ENCODE results near the gene WDR93.

WDR93 gene

DNA sequence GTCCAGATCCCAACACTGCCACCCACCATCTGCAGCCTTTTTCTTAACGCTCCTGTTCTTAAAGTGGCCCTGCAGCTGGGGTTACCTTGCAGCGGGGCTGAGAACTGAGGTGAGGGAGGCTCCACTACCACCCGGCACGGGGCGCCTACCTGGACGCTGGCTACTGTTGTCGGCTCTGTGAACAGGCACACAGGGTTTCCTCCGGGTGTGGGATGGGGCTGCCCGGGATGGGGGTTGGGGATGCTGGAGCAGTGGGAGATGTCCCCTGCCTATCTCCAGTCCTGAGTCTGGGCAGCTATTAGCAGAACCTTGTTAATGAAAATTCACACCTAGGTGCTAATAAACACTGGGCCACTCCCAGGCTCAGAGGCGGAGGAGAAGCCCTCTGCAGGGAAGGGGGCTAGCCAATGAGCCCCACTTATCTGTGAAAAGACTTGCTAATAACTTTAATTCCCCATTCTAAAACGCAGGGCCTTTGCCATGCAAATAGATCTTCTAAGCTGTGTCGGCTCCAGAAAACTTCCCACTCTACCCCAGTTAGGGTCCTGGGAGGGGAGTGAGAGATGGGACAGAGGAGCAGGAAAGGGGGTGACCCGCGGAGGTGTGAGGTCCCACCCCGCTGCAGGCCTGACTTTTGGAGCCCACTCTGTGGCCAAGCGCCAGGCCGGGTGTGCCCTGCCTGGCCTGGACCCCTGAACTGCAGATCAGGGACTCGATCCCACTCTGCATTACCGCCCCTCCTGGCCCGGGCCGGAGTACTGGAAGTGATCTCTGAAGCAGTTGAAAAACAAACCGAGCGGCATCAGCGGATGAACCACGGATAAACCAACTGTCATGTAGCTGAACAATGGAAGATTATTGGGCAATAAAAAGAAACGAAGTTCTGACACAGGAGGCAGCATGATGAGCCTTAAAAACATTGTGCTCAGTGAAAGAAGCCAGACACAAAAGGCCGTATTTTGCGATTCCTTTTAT lies 57.4 kb downstream of the WDR93 start:
- DNase-seq (ENCODE audit: low read depth in 4 of 4, low spot score in 1 of 4): no peak

- no peak for DNase-seq (ENCODE audit: low read depth in 4 of 4, low spot score in 1 of 4)
Measured at GRCh38 chr15:89749054-89749453, 58.4 kb downstream of the WDR93 start.

DNA sequence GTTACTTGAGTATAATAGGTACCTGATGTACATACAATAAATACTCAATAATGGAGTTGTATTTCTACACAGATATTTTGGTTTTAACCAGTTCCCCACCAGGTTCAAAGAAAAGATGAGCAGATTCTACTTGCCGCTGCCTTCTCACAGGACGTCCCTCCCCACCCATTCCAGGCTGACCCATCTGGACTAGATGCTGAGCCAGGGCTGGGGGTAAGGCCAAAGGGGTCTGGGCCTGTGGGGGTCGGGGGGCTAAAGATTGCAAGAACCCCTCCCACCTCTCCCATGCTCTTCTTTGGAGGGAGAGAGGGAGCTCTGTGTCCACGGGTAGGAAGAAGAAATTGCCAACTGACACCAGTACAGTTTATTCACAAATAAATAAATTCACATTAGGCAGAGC lies 58.9 kb downstream of the WDR93 start:
- no peak for DNase-seq (ENCODE audit: low read depth in 4 of 4, low spot score in 1 of 4)

- DNase-seq (ENCODE audit: low read depth in 4 of 4, low spot score in 1 of 4): no peak
Measured at GRCh38 chr15:89749951-89750559, 59.4 kb downstream of the WDR93 start.

DNA sequence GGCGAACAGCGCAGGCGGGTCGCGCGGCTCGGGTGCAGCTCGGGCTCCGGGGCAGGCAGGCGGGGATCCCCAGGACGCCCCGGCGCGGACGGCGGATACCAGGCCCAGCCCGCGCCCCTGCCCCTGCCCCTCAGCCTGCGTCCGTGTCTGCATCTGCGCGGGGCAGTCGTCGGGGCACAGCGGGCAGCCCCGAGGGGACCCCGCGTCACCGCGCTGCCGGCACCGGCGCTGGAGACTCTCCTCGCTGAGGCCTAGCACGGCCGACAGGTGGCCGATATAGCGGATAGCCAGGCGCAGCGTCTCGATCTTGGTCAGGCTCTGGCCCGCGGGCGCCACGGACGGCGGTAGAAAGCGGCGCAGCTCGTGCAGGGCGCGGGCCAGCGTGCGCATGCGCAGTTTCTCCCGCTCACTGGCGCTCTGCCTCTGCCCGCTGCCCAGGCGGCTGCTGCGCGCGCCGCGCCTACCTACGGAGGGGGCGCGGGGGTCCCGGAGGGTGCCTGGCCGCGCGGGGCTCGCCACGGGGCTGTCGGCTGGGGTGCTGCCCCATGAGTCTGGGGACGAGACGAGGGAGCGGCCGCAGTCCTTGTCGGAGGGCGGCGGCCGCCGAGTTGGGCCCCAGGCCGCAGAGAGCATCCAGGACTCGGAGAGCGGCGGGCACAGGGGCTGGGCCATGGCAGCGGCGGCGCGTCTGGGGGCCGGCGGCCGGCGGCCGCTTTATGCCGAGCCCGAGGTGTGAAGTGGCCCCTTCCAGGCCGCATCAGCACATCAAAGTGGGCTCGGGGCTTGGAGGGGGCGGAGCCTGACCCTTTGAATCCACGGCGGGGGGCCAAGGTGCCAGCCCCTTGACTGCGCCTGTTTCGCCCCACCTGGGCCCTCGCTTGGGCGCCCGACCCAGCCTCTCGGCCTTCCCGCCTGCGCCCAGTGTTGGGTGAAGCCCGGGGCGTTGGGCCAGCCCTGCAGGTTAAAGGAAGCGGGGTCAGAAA lies 60.2 kb downstream of the WDR93 start, which contains the start of gene MESP1:
Gene MESP1, minus strand, starts transcription at position 690 of the 983 bp plus-strand sequence. Its CDS starts 18 bp downstream, at position 672.
- peak; percentile 56 to 83 (median 75) for DNase-seq (ENCODE audit: low read depth in 4 of 4, low spot score in 1 of 4)

DNA sequence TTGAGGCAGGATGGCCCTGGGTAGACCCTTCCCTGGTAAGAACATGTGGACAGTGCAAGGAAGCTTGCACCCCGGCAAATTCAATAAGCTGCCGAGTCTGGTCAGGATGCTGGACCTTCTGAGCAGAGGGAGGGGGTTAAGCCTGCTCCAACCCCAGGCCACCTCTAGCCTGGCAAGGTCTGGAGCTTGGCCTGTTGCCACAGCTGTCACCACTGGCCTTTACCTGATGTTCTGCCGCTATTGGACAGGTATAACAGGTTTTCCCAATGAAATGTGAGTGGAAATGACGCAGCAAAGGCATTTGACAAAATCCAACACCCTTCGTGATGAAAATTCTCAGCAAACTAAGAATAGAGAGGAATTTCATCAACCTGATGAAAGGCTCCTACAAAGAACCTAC lies 61.1 kb downstream of the WDR93 start:
- DNase-seq (ENCODE audit: low read depth in 4 of 4, low spot score in 1 of 4): no peak

GRCh38 chr15:89753855-89754254 lies 63.2 kb downstream of the WDR93 start:
- no peak for DNase-seq (ENCODE audit: low read depth in 4 of 4, low spot score in 1 of 4)

DNA sequence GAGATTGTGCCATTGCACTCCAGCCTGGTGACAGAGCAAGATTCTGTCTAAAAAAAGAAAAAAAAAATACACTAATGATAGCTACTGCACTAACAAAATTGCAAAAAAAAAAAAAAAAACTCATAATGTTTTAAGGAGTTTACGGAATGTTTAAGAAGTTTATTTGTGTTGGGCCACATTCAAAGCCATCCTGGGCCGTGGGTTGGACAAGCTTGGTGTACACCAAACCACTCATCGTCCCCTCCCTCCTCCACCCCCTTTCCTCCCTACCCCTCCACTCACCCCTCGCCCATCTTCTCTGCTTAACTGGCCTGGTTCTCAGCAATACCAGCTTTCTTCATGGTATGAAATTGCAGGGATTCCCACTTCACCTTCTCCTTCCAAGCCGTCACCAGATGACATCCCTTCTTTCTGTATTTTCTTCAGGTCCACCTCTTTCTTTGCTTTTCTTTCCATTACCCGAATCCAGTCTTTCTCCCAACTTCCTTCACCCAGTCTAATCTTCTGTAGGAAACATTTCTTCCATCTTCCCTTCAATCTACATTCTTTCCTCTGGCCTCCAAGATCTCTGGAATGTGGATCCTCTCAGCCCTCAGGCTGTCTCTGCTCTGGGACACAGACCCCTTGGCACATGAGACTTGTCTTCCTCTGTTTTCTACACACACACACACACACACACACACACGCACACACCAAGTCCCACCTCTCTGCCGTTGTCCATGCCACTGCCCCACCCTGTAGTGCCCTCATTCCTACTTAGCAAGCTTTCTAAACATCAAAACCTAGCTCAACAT lies 63.9 kb downstream of the WDR93 start:
- no peak for DNase-seq (ENCODE audit: low read depth in 4 of 4, low spot score in 1 of 4)

GRCh38 chr15:89755701-89756100 lies 65.1 kb downstream of the WDR93 start:
- no peak for DNase-seq (ENCODE audit: low read depth in 4 of 4, low spot score in 1 of 4)

GRCh38 chr15:89756897-89757296 lies 66.3 kb downstream of the WDR93 start:
- no peak for DNase-seq (ENCODE audit: low read depth in 4 of 4, low spot score in 1 of 4)

DNA sequence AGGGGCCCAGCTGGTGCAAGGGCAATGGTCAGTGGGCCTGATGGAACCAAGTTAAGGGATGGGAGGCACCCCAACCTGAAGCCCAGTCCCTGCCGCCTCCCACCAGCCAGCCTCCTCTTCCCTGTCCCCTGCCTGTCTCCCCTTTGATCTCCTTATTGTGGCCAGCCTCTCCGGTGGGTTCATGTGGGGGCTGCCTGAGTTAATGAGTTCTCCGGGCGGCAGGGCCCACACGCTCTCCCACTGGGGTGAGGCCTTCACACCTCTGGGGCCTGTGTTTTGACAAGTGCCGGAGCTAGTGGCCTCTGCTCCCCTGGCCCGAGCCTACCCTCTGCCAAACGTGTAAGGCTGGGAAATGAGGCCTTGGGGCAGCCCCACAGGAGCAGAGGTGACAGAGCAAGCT lies 67.7 kb downstream of the WDR93 start:
- no peak for DNase-seq (ENCODE audit: low read depth in 4 of 4, low spot score in 1 of 4)

DNA sequence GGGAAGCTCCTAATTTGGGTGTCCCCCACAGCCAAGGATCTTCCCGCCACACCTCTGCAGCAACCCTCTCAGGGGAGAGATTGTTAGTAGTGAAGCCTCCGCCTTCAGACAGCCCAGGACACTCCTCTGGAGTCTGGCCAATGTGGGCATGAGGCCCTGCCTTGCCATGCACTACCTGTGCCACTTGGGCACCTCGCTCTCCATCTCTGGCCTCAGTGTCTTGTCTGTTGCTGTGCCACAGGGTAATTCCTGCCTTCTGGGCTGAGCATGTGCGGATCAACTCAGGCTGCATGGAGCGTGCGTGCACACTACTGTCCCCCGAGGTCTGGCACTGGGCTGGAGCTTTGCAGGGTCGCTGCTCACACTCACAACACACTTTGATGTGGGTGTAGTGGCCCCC lies 68.4 kb downstream of the WDR93 start:
- no peak for DNase-seq (ENCODE audit: low read depth in 4 of 4, low spot score in 1 of 4)

DNA sequence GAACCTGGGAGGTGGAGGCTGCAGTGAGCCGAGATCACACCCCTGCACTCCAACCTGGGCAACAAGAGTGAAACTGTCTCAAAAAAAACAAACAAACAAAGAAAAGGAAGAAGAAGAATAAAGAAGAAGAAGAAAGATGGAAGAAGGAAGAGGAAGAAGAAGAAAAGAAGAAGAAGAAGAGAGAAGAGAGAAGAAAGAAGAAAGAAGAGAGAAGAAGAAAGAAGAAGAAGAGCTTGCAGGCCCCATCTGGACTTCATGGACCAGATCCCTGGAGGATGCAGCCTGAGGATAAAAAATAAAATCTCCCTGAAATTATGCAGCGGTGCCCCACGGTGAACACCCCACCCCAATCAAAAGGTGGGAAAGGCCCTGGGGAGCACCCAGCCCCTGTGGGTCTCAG lies 69.2 kb downstream of the WDR93 start:
- no peak for DNase-seq (ENCODE audit: low read depth in 4 of 4, low spot score in 1 of 4)

DNA sequence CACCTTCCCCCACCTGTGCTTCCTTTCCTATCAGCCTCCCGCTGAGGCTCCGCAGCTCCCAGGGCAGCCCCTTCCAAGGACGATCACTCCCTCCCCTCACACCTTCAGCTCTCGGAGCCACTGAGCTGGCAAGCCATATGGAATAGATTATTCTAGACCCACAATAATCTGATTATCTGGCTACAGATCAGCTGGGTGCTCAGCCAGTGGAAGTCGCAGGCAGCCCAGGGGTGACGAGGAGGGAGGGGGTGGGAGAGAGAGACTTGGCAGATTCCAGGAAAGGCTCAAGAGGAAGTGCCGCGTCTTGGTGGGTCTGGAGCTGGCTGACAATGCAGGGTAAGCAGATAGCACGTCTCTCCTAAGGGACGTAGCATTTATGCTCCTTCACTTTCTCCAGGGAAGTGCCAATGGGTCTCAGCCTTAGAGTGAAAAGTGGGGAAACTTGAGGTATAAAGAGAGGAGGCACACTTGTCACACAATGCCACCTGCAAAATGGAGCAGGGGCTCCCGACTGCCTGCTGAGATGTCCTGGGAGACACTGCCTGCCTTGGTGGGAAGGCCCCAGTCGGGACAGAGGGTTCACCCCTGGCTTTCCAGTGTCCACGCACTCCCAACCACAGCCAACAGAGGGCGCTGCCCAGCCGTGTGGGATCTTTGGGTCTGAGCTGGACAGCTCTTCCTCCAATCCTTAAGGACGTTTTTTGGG lies 69.8 kb downstream of the WDR93 start:
- DNase-seq (ENCODE audit: low read depth in 4 of 4, low spot score in 1 of 4): peak; percentile 34 to 53 (median 49)

GRCh38 chr15:89761009-89761831 lies 70.6 kb downstream of the WDR93 start:
- no peak for DNase-seq (ENCODE audit: low read depth in 4 of 4, low spot score in 1 of 4)

- no peak for DNase-seq (ENCODE audit: low read depth in 4 of 4, low spot score in 1 of 4)
Measured at GRCh38 chr15:89761929-89762328, 71.3 kb downstream of the WDR93 start.

- DNase-seq (ENCODE audit: low read depth in 4 of 4, low spot score in 1 of 4): no peak
Measured at GRCh38 chr15:89765694-89766093, 75.1 kb downstream of the WDR93 start.

- no peak for DNase-seq (ENCODE audit: low read depth in 4 of 4, low spot score in 1 of 4)
Measured at GRCh38 chr15:89766357-89767311, 76.0 kb downstream of the WDR93 start.
